Measurements from ENCODE around the gene IL26. TPM values are rescaled to one million over a fixed set of nuclear protein-coding genes. Genes with fewer than 3 reads are reported as not detected.

IL26 gene
- total RNA-seq, 6 experiments from 2014 or later: not detected

DNA sequence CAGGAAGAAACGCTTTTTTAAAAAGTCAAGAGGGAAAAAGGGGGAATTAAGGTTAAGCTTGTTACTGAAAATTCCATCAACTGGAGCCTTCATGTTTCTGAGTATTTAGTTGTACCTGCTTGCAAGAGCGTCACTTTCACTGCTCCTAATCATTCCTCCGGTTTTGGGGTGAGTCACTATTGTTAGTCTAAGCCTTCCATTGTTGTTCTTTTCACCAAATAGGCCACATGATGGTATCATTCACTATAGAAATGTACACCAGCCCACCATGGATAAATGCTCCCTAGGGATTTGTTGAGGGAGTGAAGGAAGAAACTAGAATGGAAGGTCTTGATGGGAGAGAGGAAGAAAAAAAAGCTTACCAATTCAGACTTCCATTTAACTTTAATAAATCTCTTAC lies 24.8 kb upstream of the IL26 start:
- TF ChIP-seq, protein P1, sequence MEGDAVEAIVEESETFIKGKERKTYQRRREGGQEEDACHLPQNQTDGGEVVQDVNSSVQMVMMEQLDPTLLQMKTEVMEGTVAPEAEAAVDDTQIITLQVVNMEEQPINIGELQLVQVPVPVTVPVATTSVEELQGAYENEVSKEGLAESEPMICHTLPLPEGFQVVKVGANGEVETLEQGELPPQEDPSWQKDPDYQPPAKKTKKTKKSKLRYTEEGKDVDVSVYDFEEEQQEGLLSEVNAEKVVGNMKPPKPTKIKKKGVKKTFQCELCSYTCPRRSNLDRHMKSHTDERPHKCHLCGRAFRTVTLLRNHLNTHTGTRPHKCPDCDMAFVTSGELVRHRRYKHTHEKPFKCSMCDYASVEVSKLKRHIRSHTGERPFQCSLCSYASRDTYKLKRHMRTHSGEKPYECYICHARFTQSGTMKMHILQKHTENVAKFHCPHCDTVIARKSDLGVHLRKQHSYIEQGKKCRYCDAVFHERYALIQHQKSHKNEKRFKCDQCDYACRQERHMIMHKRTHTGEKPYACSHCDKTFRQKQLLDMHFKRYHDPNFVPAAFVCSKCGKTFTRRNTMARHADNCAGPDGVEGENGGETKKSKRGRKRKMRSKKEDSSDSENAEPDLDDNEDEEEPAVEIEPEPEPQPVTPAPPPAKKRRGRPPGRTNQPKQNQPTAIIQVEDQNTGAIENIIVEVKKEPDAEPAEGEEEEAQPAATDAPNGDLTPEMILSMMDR (IDR thresholded peaks at IDR 0.05): no peak
- H3K9me3 Mint-ChIP-seq: no peaks in the 10 kb centered on the region
- no peak overlapping the region for H3K4me3 Mint-ChIP-seq
- no peaks in the 10 kb centered on the region for H3K36me3 Mint-ChIP-seq (ENCODE audit: low read depth)
- peaks cover 1% of the 10 kb centered on the region; the same call in 1 of the 2 replicates for H3K4me1 Mint-ChIP-seq (ENCODE audit: low read depth)
- no peak for DNase-seq
- H3K27ac Mint-ChIP-seq: no peak overlapping the region
- peaks cover 51% of the 10 kb centered on the region for H3K27me3 Mint-ChIP-seq (ENCODE audit: insufficient read depth)

DNA sequence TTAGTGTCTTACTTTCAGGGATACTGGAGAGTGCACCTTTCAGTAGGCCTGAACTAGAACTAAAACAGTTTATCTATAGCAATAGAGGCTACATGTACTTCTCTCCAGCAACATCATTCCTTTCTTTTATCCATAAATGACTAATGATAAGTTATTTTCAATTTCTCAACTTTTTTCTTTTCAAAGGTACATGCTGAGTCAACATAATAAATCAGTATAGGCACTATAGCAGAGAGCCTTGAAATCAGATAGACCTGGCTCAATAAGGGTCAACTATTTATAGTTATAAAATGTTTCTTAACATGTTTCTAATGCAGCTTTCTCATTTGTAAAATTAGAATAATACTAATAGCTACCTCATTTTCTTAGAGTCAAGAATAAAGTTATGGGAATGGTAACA lies 22.2 kb upstream of the IL26 start:
- H3K27me3 Mint-ChIP-seq (ENCODE audit: insufficient read depth): peaks cover 47% of the 10 kb centered on the region
- H3K4me3 Mint-ChIP-seq: no peak overlapping the region
- DNase-seq: no peak
- no peaks in the 10 kb centered on the region for H3K9me3 Mint-ChIP-seq
- TF ChIP-seq, protein P1 (IDR thresholded peaks at IDR 0.05): no peak
- no peak overlapping the region for H3K27ac Mint-ChIP-seq
- peaks cover 6% of the 10 kb centered on the region; the same call in 1 of the 2 replicates for H3K4me1 Mint-ChIP-seq (ENCODE audit: low read depth)
- no peaks in the 10 kb centered on the region for H3K36me3 Mint-ChIP-seq (ENCODE audit: low read depth)

DNA sequence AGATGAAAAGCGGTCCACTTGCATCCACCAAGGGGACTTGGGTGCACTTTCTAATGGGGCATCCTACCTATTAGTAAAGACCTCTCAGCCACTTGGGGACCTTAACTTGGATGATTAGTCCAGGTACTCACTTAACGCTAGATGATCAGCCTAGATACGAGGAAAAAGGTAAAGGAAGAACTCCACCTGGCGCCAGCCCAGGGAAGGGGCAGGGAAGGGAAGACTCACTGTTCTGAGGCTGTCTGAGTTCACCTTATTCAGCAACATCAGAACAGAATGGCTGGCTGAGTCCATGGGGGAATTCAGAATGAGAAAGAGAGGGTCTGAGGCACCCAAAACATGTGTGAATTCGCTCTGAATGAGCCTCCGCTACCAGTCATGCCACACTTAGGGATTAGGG lies 20.7 kb upstream of the IL26 start:
- Mint-ChIP-seq H3K9me3 (no peaks in the 10 kb centered on the region), H3K27ac (no peak overlapping the region), H3K27me3 (ENCODE audit: insufficient read depth) (peaks cover 37% of the 10 kb centered on the region), H3K4me1 (ENCODE audit: low read depth) (peaks cover 7% of the 10 kb centered on the region; the same call in 1 of the 2 replicates), H3K36me3 (ENCODE audit: low read depth) (no peaks in the 10 kb centered on the region), H3K4me3 (no peak overlapping the region)
- DNase-seq: no peak
- TF ChIP-seq, protein P1 (IDR thresholded peaks at IDR 0.05): no peak

DNA sequence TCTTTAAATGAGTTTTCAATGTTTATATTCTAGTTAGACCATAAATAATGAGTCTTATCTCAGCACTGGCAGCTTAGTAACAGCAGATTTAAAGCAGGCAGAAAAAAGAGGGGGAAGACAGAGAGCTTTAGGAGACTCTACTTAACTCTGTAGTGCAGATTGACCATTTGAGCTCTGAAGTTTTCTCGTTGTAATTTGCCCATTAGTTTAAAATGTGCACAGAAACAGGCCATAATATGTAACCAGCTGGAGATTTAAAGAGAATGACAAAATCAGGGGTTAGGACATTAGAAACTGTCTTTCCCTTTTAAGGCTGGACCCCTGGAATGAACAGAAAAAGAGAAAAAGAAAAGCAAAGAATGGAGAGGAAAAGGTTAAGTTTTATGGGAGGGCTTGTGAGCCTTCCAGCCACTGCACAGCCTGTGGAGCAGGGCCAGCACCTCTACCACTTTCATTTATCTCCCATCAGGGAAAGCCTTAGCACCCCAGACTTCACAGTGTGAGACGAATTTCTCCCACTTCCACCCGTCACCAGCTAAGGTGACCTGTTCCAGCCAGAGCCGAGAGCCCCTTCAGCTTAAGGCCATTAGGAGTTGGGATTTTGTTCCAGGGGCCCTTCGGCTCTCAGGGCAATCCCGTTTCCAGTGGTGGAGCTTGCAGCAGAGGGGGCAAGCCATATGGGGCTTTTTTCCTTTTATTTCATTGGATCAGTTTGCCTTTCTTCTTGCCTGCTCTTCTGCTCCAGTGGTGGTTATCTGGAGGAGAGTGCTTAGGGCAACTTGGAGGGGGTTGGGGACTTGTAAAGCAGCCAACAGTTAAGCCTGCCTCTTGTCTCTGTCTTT lies 19.8 kb upstream of the IL26 start:
- Mint-ChIP-seq H3K4me1 (ENCODE audit: low read depth) (peaks cover 16% of the 10 kb centered on the region), H3K27ac (no peak overlapping the region), H3K4me3 (no peak overlapping the region), H3K36me3 (ENCODE audit: low read depth) (no peaks in the 10 kb centered on the region), H3K9me3 (no peaks in the 10 kb centered on the region), H3K27me3 (ENCODE audit: insufficient read depth) (peaks cover 31% of the 10 kb centered on the region)
- TF ChIP-seq, protein P1 (IDR thresholded peaks at IDR 0.05): no peak
- DNase-seq: no peak

DNA sequence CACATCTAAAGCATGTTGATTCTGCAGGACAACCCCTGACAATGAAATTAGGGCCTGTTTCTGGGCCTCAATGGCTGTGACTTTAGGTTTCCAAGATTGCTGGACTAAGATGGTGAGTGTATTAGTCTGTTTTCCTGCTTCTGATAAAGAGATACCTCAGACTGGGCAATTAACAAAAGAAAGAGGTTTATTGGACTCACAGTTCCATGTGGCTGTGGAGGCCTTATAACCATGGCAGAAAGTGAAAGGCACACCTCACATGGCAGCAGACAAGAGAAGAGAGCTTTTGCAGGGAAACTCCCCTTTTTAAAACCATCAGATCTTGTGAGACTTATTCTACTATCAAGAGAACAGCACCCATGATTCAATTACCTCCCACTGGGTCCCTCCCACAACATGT lies 17.2 kb upstream of the IL26 start:
- Mint-ChIP-seq H3K4me1 (ENCODE audit: low read depth) (peaks cover 42% of the 10 kb centered on the region), H3K36me3 (ENCODE audit: low read depth) (no peaks in the 10 kb centered on the region), H3K9me3 (no peaks in the 10 kb centered on the region), H3K27ac (no peak overlapping the region), H3K27me3 (ENCODE audit: insufficient read depth) (peaks cover 19% of the 10 kb centered on the region), H3K4me3 (no peak overlapping the region)
- DNase-seq: no peak
- TF ChIP-seq, protein P1 (IDR thresholded peaks at IDR 0.05): no peak
